Fibroblast of skin of scalp (primary cell): ENCODE data around the gene CFTR. TPM values are rescaled to one million over a fixed set of nuclear protein-coding genes. Genes with fewer than 3 reads are reported as not detected.
A peak's percentile ranks its signal among the peaks of the same experiment; 100 is the strongest.
"Not testable (repeated sequence)": the region's sequence is repeated elsewhere in the genome, so short reads cannot be mapped to it uniquely, and the experiment has no call there.

Experiments used
- DNase-seq: peaks from one replicate; pipeline ENCODE4 v3.0.0-alpha.2; 2013
- polyA plus RNA-seq, 2 experiments: library from polyadenylated mRNA; unstranded; fragments of 120-200 nt; gene quantifications; one replicate each; pipeline ENCODE4 v1.2.1, GENCODE V29; 2013; ENCODE audit not compliant: insufficient read length in 2 of 2

The CFTR gene
- 0.14 TPM for polyA plus RNA-seq (2013, experiment 1 of 2; ENCODE audit: insufficient read length)
- not detected for polyA plus RNA-seq (2013, experiment 2 of 2; ENCODE audit: insufficient read length)

- no peak for DNase-seq
Observed at GRCh38 chr7:117479225-117480054, at the start of gene CFTR. Gene CFTR, plus strand, starts transcription at chr7:117480025. Its CDS starts 70 bp downstream, at chr7:117480095.

- DNase-seq = no peak
Observed at GRCh38 chr7:117435475-117436043, 44.3 kb upstream of the CFTR start.

GRCh38 chr7:117444646-117445045 lies 35.2 kb upstream of the CFTR start:
- no peak for DNase-seq

- DNase-seq = no peak
Observed at GRCh38 chr7:117445206-117445605, 34.6 kb upstream of the CFTR start.

GRCh38 chr7:117446220-117446815 lies 33.5 kb upstream of the CFTR start:
- no peak for DNase-seq

- DNase-seq = no peak
Observed at GRCh38 chr7:117448655-117449054, 31.2 kb upstream of the CFTR start.

- peak; percentile 20 for DNase-seq
Observed at GRCh38 chr7:117458977-117459583, 20.7 kb upstream of the CFTR start.

GRCh38 chr7:117459735-117460134 lies 20.1 kb upstream of the CFTR start:
- no peak for DNase-seq

GRCh38 chr7:117460815-117461214 lies 19.0 kb upstream of the CFTR start:
- not testable (repeated sequence) for DNase-seq

GRCh38 chr7:117468174-117468573 lies 11.7 kb upstream of the CFTR start:
- DNase-seq = no peak

GRCh38 chr7:117470777-117471176 lies 9.0 kb upstream of the CFTR start:
- no peak for DNase-seq

GRCh38 chr7:117472335-117472734 lies 7.5 kb upstream of the CFTR start:
- no peak for DNase-seq

- DNase-seq = no peak
Observed at GRCh38 chr7:117476557-117477215, 3.1 kb upstream of the CFTR start.

GRCh38 chr7:117478836-117479224 lies 995 bp upstream of the CFTR start:
- DNase-seq = no peak

GRCh38 chr7:117480055-117480362 lies 184 bp downstream of the CFTR start:
- no peak for DNase-seq

- DNase-seq = no peak
Observed at GRCh38 chr7:117480978-117481377, 1.2 kb downstream of the CFTR start.

- no peak for DNase-seq
Observed at GRCh38 chr7:117485118-117485620, 5.3 kb downstream of the CFTR start.

GRCh38 chr7:117489016-117489415 lies 9.2 kb downstream of the CFTR start:
- DNase-seq = no peak

- no peak for DNase-seq
Observed at GRCh38 chr7:117489430-117489829, 9.6 kb downstream of the CFTR start.

GRCh38 chr7:117489911-117490310 lies 10.1 kb downstream of the CFTR start:
- no peak for DNase-seq

GRCh38 chr7:117492649-117493048 lies 12.8 kb downstream of the CFTR start:
- DNase-seq = no peak

GRCh38 chr7:117493460-117493859 lies 13.6 kb downstream of the CFTR start:
- DNase-seq = no peak

GRCh38 chr7:117495308-117495707 lies 15.5 kb downstream of the CFTR start:
- DNase-seq = no peak
